GM12801 (cell line): ENCODE data around the gene GATA5.

ENCODE experiments used
- CTCF ChIP-seq: IDR thresholded peaks from one replicate; pipeline ENCODE4 v1.5.1; 2011; ENCODE audit warnings: control low read depth; ENCODE audit not compliant: insufficient read length; ENCODE audit errors: extremely low read depth

GATA5 gene

GRCh38 chr20:62475772-62476055 lies at the start of gene GATA5:
TSS of gene GATA5 (minus strand) at chr20:62475995. CDS start at chr20:62475521, 474 bp downstream.
- no peak for TF ChIP-seq CTCF

- TF ChIP-seq CTCF: no peak
These were observed 49.2 kb upstream of the GATA5 start for GRCh38 chr20:62525014-62525413.

GRCh38 chr20:62524505-62524911 lies 48.7 kb upstream of the GATA5 start:
- no peak for TF ChIP-seq CTCF

- TF ChIP-seq CTCF: no peak
These were observed 47.8 kb upstream of the GATA5 start for GRCh38 chr20:62523473-62524203.

- no peak for TF ChIP-seq CTCF
These were observed 47.1 kb upstream of the GATA5 start for GRCh38 chr20:62522748-62523396.

- no peak for TF ChIP-seq CTCF
These were observed 44.0 kb upstream of the GATA5 start for GRCh38 chr20:62519826-62520225.

- no peak for TF ChIP-seq CTCF
These were observed 43.1 kb upstream of the GATA5 start for GRCh38 chr20:62518911-62519310.
